A172 (cell line): ENCODE measurements around the gene LRRTM2. TPM values are rescaled to one million over a fixed set of nuclear protein-coding genes. Genes with fewer than 3 reads are reported as not detected.

Experiments used
- DNase-seq: peaks from one replicate; pipeline ENCODE4 v3.0.0-alpha.2; 2015; ENCODE audit warnings: low spot score
- total RNA-seq: library from RNA; depleted of rRNA; stranded (reverse); fragments of >200 nt; shearing (Covaris generic); gene quantifications from 2 replicates; pipeline ENCODE4 v1.2.3, GENCODE V29; 2014

The LRRTM2 gene
- total RNA-seq, 1 experiment from 2014 or later, result not detected

GRCh38 chr5:138883211-138883610 lies 8.1 kb upstream of the LRRTM2 start:
- DNase-seq, result no peak

GRCh38 chr5:138878437-138879235 lies 3.5 kb upstream of the LRRTM2 start:
- no peak for DNase-seq

DNA sequence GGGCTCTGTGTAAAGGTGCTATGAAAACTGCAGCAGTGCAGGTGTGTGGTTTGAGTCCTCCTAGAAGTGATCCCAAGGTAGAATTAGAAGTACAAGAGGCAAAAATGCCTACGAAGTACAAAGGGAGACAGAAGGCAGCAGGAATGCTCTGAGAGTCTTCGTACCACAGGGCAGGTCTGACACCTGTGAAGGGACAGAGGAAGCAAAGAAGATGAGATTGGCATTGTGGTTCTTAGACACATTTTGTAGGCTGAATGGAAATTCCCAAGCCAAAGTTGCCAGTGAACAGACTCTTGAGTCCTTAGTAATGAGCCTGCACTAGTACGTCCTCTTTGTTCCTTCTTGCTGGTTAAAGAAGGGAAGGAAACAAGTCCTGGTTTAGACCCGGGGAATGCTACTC lies 1.7 kb upstream of the LRRTM2 start:
- no peak for DNase-seq

DNA sequence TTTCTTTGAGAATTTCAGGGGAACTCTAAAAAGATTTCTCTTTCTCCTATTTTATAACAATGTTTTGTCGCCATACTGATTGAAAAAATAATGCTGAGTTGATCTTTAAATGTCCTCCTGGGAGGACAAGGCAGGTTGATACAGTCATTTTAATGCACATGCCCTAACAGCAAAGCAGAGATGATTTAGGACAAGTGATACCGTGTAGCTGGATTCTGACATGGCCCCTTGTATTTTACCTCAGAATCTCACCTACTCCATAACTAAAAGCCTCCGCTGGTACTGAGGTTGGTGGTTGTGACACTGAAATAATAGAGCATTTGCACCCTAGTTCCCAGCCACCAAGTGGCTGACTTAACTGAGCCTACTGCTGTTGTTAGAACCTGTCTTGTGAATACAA lies 811 bp upstream of the LRRTM2 start:
- DNase-seq, result no peak

DNA sequence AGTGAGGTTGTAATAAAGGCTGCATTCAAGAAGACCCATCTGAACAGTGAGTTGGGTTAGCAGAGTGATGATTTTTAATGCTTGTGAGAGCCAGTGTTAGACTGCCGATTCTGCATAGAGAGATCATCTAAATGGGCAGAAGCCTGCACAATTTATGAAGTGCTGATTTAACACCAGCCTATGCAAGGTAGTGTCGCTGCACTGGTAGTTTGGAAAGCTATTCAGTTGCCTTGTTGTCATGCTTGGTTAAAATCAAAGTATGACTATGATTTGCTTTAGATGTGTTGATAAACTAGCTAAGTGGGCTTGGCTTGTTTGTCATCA lies 379 bp upstream of the LRRTM2 start:
- DNase-seq, result no peak

DNA sequence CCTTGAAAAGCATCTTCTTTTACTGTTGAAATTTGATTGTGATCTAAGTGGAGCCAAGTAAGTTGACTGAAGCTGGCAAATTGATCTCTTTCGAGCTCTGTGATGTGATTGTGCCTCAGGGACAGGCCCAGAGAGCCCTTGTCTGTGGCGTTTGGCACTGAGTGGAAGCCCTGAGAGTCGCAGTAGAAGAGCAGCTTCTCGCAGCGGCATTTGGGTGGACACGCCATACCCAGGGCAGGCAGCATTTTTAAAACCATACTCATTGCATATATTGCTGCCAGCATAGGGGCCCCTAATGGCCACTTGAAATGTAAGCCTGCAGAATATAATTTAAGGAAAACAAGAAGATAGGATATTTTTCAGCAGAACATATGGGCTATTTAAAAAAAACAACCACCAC lies 894 bp downstream of the LRRTM2 start:
- no peak for DNase-seq

GRCh38 chr5:138873466-138874221 lies 1.5 kb downstream of the LRRTM2 start:
- DNase-seq, result no peak

DNA sequence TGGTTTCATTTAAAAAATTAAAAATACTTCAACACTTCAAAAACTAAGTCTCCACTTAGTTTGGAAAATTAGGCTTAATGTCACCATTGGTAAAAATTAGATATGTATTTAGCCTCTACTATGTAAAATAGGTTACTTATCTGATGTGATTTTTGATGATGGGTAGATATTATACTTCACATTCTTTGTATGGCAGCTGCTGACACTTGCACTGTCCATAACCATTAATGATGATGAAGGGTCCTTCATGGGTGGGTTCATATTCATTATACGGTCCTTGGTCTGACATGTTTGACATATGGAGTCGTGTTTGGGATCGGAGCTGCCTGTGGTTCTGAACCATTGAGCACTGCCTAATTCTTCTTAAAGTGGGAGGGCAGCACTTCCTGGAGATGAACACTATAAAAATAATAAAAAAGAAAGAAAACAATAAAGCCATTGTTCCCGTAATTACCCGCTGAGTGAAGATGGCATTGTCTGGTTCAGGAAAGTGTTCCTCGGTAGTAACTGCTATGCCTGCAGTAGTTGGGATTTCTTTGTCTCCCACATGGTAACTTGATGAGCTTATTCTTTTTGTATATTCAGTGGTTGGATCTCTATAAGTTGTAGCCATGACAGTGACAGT lies 2.2 kb downstream of the LRRTM2 start:
- DNase-seq, result peak; percentile 14

DNA sequence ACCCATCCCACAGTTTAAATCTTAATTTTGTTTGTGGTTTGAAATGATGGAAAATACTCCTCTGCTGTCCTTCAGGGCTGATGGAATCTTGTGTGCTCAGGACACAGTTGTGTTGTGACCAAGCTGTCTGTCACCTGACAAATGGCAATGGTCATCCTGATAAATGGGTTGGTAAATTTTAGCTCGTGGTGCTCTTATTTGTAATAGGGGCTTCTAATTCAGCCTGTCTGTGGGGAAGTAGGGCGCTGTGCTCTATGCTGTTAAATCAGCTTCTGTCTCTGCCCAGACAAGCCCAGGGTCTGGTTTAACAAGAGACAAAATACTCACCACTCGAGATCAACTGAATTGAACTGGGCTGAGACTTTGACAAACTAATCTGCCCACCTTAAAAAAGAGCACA lies 4.5 kb downstream of the LRRTM2 start:
- DNase-seq, result no peak

DNA sequence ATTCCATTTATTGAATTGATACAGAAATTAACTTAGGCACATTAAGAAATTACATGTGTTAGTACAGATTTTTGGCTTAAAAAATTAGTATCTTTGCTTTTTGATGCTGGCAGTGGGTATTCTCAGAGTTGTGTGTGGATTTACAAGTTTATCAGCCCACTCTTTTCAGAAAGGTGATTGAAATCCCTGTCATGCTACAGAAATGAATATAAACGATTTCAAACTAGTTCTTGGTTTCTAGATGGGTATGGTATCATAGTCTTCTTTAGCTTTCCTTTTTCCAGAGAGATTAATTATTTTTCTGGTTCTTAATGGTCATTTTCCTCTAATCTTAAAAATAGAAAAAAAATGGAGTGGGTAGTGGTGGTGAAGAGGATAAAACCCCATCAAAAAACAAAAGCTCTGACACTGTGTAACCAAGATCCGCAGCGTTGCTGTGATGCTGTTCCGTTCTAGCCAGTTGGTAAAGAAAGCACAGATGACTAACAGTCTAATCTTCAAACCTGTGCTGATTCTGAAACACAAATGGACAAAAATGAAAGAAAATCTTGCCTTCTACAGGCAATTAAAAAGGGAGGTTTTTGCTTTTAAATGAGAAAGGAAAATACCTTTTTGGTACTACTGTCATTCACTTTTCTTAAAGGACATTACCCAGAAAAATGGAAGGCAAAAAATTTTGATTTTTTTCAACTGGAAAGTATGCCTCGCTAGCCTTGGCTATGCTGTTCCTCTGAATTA lies 5.2 kb downstream of the LRRTM2 start:
- DNase-seq, result no peak

DNA sequence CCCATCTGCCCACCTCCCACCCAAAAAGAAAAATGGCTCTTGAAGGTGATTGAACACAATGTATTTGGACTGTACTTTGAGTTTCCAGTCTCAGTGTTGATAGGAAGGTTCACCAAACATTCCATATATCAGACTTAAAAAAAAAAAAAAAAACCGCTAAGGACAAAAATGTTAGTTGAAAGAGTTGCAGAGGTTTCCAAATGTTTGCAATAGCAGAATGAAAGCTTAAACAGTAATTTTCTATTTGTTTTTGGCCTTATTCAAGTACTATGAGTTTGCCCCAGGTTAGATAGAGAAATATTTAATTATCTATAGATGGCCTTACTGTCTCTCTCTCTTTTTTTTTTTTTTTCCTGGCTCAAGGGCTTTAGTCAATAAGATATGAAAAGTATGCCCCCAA lies 6.1 kb downstream of the LRRTM2 start:
- no peak for DNase-seq

GRCh38 chr5:138867011-138867410 lies 8.1 kb downstream of the LRRTM2 start:
- no peak for DNase-seq

DNA sequence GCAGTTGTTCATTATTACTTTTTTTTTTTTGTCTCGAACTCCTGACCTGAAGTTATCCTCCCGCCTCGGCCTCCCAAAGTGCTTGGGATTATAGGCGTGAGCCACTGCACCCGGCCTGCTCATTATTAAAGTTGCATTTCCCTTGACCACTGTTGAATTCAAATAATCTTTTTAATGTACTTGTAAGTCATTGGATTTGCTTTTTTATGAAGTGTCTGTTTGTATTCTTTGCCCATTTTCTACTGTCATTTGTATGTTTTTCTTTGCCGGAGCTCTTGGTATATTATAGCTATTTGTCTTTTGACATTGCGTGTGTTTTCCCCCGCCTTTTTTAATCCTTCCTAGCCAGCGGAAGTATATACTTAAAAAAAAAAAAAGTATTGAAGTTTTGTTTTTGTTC lies 22.0 kb downstream of the LRRTM2 start:
- DNase-seq, result no peak

DNA sequence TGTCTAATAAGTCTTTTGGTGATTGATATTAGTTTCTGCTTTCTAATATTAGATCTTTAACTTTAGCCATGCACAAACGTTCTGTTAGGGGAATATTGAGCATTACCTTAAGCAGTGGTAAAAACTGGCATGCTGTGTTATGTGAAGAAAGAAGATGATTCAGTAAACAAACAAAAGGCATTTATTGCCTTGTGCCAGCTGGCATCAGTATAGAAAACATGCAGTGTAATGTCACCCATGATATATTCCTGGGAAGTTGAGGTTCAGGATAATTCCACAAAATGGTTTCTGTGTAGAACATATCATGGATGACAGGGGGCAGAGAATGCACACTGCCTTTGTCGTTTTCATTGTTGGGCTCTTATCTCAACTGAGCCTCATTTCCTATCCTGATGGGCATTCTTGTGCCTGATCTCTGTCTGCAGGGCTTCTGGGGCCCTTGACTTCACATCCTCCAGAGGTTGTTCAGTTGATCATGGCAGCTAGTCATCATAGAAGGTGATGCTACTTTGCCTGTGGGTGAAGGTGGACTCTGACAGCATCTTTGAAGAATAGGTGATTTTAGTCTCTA lies 24.2 kb downstream of the LRRTM2 start:
- DNase-seq, result no peak

GRCh38 chr5:138849882-138850281 lies 25.3 kb downstream of the LRRTM2 start:
- DNase-seq, result no peak

DNA sequence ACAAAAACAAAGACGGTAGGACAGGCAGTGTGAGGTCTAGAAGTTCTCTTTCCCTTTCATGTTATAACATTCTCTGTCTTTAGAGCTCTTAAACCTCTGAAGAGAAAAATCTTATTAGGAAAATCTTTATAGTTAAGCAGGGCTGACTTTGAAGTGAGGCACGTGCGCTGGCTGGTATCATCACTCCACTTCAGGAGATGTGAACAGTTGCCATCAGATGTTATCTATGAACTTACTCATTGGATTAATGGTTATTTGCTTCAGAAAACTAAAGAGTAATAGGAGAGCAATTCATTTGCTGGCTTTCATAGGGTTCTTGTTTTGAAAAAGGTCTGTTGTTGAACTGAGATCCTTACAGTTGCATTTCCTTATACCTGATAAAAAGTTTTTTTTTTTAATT lies 25.7 kb downstream of the LRRTM2 start:
- no peak for DNase-seq

GRCh38 chr5:138844812-138845513 lies 30.2 kb downstream of the LRRTM2 start:
- DNase-seq, result peak; percentile 71

GRCh38 chr5:138844125-138844461 lies 31.0 kb downstream of the LRRTM2 start:
- DNase-seq, result no peak

DNA sequence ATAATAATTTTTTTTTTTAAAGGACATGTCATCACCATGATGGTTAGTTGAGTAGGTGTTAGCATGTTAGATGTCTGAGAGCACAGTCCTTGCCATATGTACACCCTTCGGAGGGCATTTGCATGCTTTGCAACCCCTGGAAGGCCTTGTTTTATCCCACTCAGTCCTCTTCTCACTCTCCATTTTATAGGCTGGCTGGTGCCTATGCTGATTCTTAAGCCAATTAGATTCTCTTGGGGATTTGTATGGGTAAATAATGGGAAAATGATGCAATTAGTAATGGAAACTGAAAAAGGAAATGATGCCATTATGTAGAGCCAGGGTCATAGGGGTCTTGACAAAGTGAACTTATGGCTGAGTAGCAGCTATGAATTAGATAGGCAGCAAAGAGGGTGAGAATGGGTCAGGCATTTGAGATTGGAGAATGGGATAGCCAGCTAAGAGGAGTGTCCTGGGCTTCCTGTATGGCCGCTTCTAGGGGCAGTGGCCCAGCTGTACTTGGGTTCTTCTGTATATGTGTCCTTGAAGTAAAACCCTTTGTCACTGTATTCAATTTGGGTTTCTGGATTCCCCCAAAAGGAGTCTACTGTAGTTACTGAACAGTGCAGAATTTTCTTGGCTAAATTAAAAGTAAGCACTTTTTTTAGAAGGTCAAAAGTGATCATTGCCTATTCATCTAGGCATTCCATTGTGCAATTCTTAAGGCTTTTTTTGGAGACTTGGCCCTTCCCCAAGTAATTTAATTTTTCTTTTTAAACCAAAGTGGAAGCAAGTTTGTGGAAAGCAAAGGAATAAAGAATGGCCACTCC lies 31.6 kb downstream of the LRRTM2 start:
- DNase-seq, result no peak

DNA sequence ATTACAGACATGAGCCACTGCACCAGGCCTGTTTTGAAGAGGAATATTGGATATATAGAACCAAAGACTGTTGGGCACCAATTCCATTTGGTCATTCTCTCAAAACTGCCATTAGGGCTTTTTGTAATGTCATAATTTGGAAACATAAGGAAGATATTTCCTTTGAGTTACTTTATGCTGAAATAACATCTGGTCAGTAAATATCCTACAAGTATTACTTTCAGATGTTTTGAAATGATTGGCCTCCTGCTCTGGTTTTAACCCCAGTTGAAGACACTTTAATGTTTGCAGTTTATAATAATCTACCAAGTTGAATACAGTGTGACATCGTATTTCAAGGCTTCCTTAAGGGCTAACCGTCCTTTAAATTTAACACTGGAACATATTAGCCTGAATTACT lies 33.6 kb downstream of the LRRTM2 start:
- DNase-seq, result no peak

DNA sequence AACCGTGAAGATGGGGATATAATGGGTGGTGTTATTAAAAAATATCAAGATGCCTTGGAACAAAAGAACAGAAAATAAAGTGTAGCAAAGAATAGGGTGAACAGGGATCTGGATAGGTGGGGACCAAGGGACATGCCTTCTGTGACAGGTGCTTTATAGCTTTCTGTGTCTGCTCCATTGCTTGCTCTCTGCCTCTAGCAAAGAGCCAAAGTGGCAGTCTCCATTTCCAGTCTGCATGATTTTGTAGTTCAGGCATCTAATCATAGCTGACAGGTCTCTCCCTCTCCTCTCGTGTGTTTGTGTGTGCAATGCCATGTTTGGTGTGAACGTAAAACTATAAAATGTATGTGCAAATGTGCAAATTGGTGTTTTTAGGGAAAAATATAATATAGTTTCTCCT lies 35.0 kb downstream of the LRRTM2 start:
- DNase-seq, result no peak
